Measurements from ENCODE around the gene CCDC183.

The CCDC183 gene

DNA sequence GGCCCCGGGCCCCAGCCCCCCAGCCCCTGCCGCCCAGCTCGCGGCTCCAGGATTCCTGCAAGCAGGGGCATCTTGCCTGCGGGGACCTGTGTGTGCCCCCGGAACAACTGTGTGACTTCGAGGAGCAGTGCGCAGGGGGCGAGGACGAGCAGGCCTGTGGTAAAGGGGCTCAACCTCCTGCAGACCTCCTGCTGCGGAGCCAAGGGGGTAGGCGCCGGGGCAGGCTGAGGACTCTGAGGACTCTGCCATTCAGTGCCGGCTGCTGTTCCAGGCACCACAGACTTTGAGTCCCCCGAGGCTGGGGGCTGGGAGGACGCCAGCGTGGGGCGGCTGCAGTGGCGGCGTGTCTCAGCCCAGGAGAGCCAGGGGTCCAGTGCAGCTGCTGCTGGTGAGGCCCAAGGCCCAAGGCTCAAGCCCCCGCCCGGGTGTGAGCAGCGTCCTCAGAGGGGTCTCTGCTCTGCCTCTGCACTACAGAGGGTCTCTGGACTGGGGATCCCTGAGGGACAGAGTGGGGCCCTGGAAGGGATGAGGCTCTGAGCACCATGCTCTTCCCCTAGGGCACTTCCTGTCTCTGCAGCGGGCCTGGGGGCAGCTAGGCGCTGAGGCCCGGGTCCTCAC is 59.4 kb downstream of the CCDC183 start:
- H3K4me3 ChIP-seq (ENCODE audit: low read length): no peak overlapping the region

DNA sequence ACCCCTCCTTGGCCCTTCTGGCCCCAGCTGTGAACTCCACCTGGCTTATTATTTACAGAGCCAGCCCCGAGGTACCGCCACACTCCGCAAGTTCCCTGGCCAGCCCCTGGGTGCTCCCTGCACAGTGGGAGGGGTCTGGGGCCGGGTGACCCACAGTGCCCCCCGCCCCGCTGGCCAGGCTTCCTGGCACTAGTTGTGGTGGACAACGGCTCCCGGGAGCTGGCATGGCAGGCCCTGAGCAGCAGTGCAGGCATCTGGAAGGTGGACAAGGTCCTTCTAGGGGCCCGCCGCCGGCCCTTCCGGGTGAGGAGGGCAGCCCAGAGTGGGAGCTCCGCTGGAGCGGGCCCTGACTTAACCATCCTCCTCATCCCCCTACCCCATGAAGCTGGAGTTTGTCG is 59.9 kb downstream of the CCDC183 start:
- Histone ChIP-seq H3F3A (ENCODE audit: control insufficient read depth, insufficient read depth) (no peaks in the 10 kb centered on the region), H3K4me3 (ENCODE audit: low read length) (no peak overlapping the region), H3K4me1 (ENCODE audit: control insufficient read depth, low read length) (peaks cover 6% of the 10 kb centered on the region), H3K4me2 (ENCODE audit: low read length) (no peak overlapping the region), H3K27ac (ENCODE audit: low read depth, low read length) (no peak overlapping the region), H4K20me1 (ENCODE audit: control insufficient read depth, insufficient read depth, low read depth, low read length) (no peaks in the 10 kb centered on the region), H3K36me3 (ENCODE audit: control insufficient read depth, low read length) (peaks cover 14% of the 10 kb centered on the region; the same call in 1 of the 2 replicates), H3K79me2 (ENCODE audit: control insufficient read depth, low read length) (no peaks in the 10 kb centered on the region), H3K9me3 (ENCODE audit: control insufficient read depth, insufficient read depth, low read length) (no peaks in the 10 kb centered on the region), H3K9me2 (replicated peaks; ENCODE audit: control insufficient read depth, low read length) (no peaks in the 10 kb centered on the region), H3K27me3 (ENCODE audit: control insufficient read depth, low read length) (no peaks in the 10 kb centered on the region)
- TF ChIP-seq EZH2phosphoT487 (IDR thresholded peaks at IDR 0.05; ENCODE audit: borderline replicate concordance, low read length): no peak
- TF ChIP-seq, protein P1, sequence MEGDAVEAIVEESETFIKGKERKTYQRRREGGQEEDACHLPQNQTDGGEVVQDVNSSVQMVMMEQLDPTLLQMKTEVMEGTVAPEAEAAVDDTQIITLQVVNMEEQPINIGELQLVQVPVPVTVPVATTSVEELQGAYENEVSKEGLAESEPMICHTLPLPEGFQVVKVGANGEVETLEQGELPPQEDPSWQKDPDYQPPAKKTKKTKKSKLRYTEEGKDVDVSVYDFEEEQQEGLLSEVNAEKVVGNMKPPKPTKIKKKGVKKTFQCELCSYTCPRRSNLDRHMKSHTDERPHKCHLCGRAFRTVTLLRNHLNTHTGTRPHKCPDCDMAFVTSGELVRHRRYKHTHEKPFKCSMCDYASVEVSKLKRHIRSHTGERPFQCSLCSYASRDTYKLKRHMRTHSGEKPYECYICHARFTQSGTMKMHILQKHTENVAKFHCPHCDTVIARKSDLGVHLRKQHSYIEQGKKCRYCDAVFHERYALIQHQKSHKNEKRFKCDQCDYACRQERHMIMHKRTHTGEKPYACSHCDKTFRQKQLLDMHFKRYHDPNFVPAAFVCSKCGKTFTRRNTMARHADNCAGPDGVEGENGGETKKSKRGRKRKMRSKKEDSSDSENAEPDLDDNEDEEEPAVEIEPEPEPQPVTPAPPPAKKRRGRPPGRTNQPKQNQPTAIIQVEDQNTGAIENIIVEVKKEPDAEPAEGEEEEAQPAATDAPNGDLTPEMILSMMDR (IDR thresholded peaks at IDR 0.05; ENCODE audit: low read depth, low read length, poor library complexity, severe bottlenecking): no peak

More for the DNA sequence above, 59.4 kb downstream of the CCDC183 start:
- Histone ChIP-seq H3K9me2 (replicated peaks; ENCODE audit: control insufficient read depth, low read length) (no peaks in the 10 kb centered on the region), H4K20me1 (ENCODE audit: control insufficient read depth, insufficient read depth, low read depth, low read length) (no peaks in the 10 kb centered on the region), H3F3A (ENCODE audit: control insufficient read depth, insufficient read depth) (no peaks in the 10 kb centered on the region), H3K79me2 (ENCODE audit: control insufficient read depth, low read length) (no peaks in the 10 kb centered on the region), H3K27ac (ENCODE audit: low read depth, low read length) (no peak overlapping the region), H3K4me1 (ENCODE audit: control insufficient read depth, low read length) (peaks cover 6% of the 10 kb centered on the region), H3K36me3 (ENCODE audit: control insufficient read depth, low read length) (peaks cover 14% of the 10 kb centered on the region; the same call in 1 of the 2 replicates), H3K9me3 (ENCODE audit: control insufficient read depth, insufficient read depth, low read length) (no peaks in the 10 kb centered on the region), H3K4me2 (ENCODE audit: low read length) (no peak overlapping the region), H3K27me3 (ENCODE audit: control insufficient read depth, low read length) (no peaks in the 10 kb centered on the region)
- TF ChIP-seq EZH2phosphoT487 (IDR thresholded peaks at IDR 0.05; ENCODE audit: borderline replicate concordance, low read length): no peak
- TF ChIP-seq, protein P1 (IDR thresholded peaks at IDR 0.05; ENCODE audit: low read depth, low read length, poor library complexity, severe bottlenecking): no peak

DNA sequence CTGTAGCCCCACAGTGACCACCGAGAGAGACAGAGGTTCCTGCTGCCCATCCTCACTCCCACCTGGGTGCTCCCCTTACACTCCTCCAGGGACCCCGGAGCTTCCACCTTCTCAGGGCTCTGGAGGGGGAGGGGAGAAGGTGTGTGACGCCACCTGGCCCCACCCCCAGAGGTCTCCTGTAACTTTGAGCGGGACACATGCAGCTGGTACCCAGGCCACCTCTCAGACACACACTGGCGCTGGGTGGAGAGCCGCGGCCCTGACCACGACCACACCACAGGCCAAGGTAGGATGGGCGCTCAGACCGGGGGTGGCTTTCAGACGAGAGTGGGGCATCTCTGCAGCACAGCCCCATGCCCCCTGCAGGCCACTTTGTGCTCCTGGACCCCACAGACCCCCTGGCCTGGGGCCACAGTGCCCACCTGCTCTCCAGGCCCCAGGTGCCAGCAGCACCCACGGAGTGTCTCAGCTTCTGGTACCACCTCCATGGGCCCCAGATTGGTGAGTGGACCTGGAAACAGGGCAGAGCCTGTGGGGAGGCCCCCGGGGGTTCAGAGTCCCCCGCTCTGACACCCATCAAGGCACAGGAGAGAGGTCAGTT is 60.5 kb downstream of the CCDC183 start:
- Histone ChIP-seq H4K20me1 (ENCODE audit: control insufficient read depth, insufficient read depth, low read depth, low read length) (no peaks in the 10 kb centered on the region), H3K9me3 (ENCODE audit: control insufficient read depth, insufficient read depth, low read length) (no peaks in the 10 kb centered on the region), H3K4me3 (ENCODE audit: low read length) (no peak overlapping the region), H3K4me1 (ENCODE audit: control insufficient read depth, low read length) (peaks cover 6% of the 10 kb centered on the region), H3K27me3 (ENCODE audit: control insufficient read depth, low read length) (no peaks in the 10 kb centered on the region), H3K9me2 (replicated peaks; ENCODE audit: control insufficient read depth, low read length) (no peaks in the 10 kb centered on the region), H3K79me2 (ENCODE audit: control insufficient read depth, low read length) (no peaks in the 10 kb centered on the region), H3K36me3 (ENCODE audit: control insufficient read depth, low read length) (peaks cover 12% of the 10 kb centered on the region; the same call in 1 of the 2 replicates), H3F3A (ENCODE audit: control insufficient read depth, insufficient read depth) (no peaks in the 10 kb centered on the region), H3K4me2 (ENCODE audit: low read length) (no peak overlapping the region), H3K27ac (ENCODE audit: low read depth, low read length) (no peak overlapping the region)
- TF ChIP-seq, protein P1 (IDR thresholded peaks at IDR 0.05; ENCODE audit: low read depth, low read length, poor library complexity, severe bottlenecking): peak; percentile 18
- no peak for TF ChIP-seq EZH2phosphoT487 (IDR thresholded peaks at IDR 0.05; ENCODE audit: borderline replicate concordance, low read length)

Data from DOHH2 (cell line).